HG02870 (cell line): ENCODE data around the gene PID1.

Source experiments
- ATAC-seq: cut with Tn5 transposase; IDR thresholded peaks from one replicate; pipeline ENCODE4 v1.9.1; 2021; ENCODE audit warnings: mild to moderate bottlenecking, moderate library complexity; ENCODE audit not compliant: unreplicated experiment

The PID1 gene, protein sequence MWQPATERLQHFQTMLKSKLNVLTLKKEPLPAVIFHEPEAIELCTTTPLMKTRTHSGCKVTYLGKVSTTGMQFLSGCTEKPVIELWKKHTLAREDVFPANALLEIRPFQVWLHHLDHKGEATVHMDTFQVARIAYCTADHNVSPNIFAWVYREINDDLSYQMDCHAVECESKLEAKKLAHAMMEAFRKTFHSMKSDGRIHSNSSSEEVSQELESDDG

GRCh38 chr2:229270551-229271410 lies at the start of gene PID1:
TSS of gene PID1 (minus strand) at chr2:229271287. CDS start at chr2:229271043, 244 bp downstream.
- ATAC-seq: no peak

DNA sequence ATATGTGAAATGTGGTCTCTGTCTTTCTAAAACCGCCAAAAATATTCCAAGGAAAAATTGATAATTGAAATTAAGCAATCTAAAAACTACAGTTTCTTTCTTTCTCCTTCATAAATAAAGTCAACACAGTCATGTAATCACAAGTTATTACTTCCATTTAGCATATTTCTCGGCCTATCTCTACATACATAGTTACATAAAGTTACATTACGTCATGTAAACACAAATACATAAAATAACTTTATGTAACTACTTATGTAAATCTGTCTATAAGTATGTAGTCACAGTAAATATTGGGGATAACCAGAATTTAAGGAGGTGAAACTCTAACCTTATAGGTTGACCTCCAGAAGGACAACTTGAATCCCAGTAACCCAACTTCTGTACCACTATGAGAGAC lies 48.5 kb upstream of the PID1 start:
- no peak for ATAC-seq

DNA sequence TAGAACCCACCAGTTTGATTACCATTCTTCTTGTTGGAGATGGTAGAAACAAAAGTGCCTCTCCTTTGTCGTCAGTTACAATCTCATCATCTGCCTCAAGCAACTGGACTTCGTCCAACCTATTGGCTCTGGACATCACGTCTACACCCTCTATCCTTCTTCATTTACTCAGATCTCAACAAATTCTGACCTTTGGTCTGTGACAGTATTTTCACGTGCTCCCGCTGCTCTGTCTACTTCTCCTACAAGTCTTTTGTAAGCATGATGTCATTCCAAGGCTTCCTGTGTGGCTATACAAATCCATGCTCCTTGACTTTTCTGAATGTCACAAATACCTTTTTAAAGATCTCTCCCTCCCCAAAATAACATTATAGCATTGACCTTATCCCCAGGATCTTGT lies 43.0 kb upstream of the PID1 start:
- no peak for ATAC-seq

DNA sequence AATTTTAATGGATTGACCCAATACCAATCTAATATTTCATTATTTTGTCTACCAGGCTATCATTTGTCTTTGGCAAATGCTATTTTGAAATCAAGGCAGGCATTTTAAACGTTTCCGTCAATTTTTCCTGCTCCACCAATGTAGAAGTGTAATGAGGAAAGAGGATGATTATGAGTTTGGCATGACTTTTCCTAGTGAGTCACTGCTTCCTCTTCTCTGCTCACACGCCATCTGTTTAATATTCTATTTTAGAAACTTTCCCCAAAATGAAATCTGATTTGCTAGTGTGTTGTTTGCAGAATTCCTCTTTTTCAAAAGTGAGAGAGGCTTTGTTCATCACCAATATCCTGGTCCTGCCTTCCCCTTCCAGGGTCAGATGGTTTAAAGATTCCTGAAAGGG lies 42.5 kb upstream of the PID1 start:
- ATAC-seq: no peak

DNA sequence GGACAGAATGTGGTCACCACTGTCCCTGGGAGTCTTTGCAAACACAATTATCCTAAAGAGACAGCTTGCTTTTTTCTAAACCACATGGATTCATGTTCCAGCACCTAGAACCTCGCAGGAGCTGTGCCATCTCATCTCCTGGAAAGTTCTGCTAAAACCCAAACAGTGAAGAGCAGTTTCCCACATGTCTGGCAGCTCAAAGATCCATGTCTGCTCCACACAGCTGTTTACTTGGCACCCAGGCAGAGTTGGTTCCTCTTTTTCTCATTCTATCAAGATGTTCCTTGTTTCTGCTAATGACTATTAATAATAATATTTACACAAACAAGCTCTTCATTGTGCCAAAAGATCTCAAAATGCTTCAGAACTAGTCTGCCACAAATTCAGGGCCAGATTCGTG lies 30.1 kb upstream of the PID1 start:
- no peak for ATAC-seq

DNA sequence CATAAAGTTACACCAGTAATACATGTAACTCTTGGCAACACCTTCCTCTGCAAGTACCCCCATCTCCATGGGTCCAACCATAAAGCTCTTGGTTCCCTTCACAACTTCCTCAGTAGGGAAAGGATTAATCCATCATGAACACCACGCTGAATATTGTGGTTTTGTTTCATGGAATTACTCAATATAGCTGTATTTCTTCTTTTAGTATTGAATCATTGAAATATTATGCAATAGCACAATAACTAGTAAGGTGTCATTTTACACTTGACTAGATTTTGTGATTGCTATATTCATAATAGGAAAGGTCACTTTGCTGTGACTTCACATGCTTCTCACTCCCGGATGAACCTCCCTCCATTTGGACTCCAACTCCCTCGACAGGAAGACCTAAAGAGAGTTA lies 29.7 kb upstream of the PID1 start:
- ATAC-seq: no peak

- ATAC-seq: no peak
Observed at GRCh38 chr2:229300371-229300770, 29.3 kb upstream of the PID1 start.

- no peak for ATAC-seq
Observed at GRCh38 chr2:229297247-229297646, 26.2 kb upstream of the PID1 start.

GRCh38 chr2:229296536-229296935 lies 25.4 kb upstream of the PID1 start:
- no peak for ATAC-seq

DNA sequence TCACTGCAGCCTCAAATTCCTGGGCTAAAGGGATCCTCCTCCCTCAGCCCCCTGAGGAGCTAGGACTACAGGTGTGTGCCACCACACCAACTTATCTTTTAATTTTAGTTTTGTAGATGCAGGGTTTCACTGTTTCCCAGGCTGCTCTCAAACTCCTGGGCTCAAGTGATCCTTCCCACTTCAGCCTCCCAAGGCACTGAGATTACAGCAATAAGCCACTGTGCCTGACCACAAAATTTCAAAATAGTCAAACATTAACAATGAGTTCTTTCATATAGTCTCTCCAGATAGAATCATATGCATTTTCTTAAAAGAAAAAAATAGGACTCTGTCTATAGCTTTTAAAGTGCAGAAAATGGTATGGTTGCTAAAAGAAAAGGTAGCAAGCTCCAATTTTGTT lies 24.9 kb upstream of the PID1 start:
- ATAC-seq: no peak

GRCh38 chr2:229287823-229288222 lies 16.7 kb upstream of the PID1 start:
- ATAC-seq: no peak

DNA sequence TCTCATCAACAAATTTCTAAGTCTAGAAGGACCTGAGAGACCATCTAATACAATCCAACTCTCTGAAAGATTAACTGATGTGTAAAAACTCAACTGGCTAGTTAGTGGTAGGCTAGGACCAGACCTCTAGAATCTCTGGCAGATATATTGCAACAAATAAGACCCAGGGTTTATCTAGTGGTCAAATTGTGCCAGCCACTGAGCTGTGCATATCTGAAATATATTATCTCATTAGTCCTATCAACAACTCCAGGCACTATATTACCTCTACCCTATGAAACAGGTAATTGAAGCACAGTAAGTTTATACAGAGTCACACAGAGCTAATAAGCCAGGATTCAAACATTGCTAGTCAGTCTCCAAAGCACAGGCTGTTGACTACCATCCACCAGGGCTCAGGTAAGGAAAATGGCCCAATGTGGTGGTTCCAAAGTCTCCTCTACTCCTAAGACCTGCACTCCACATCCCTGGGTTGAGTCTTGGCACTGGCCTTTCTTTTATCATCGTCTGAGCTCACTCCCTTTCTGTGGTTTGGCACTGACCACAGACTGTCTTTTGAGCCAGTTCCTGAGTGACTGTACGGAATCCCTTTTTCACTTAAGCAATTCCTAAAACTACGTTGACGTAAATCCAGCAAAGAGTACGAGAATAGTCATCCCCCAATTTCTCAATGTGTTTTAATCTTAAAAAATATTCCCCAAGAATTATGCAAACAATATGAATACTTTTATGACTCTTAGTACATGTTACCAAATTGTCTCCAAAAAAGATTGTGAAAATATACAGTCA lies 11.9 kb upstream of the PID1 start:
- no peak for ATAC-seq

GRCh38 chr2:229279516-229279915 lies 8.4 kb upstream of the PID1 start:
- no peak for ATAC-seq

DNA sequence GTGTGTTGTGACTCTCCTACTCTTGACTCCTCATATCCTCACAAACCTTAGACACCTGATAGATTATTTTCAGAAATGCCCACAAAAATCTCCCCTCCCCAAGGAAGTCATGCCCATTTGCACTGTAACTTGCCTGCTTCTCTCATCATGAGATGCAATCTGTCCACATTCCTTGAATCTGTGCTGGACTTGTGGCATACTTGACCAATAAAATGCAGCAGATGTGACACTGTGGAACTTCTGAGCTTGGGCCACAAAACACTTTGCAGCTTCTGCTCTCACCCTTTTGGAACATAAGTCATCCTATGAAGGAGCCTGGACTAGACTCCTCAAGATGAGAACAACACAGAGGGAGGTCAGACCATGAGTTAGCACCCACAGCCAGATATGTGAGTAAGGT lies 4.4 kb upstream of the PID1 start:
- ATAC-seq: no peak

- peak; percentile 77 for ATAC-seq
Observed at GRCh38 chr2:229273723-229274338, 2.7 kb upstream of the PID1 start.

DNA sequence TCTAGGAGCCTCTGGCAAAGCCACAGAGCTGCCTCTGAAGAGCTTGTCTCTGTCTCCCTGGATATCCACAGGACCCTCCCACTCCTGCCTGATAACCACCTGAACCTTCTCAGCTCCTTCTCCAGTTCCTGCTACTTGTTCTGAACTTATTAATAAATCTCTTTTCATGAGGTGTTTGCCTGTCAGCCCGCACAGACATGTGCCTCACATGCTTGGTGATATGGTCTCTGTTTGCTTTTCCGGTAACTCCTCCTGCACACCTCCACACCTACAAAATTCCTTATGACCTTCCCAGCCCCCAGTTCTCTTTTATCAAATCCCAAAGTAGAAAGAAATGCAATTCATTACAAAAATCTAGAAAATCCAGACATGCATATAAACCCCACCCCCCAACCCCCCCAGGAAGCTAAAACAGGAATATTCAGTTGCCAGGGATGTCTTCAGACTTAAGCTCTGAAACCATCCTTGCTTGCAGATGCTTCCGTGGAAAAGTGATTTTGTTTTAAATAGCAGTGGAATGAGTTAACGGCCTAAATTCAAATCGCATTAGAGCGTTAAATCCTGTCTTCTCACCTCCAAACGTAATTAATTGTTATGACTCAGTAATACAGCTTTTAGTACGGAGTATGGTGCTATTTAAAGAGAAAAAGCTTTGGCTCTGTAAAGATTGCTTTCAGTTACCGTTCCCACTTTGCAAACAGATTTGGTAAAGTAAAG lies 2.1 kb upstream of the PID1 start:
- ATAC-seq: no peak

DNA sequence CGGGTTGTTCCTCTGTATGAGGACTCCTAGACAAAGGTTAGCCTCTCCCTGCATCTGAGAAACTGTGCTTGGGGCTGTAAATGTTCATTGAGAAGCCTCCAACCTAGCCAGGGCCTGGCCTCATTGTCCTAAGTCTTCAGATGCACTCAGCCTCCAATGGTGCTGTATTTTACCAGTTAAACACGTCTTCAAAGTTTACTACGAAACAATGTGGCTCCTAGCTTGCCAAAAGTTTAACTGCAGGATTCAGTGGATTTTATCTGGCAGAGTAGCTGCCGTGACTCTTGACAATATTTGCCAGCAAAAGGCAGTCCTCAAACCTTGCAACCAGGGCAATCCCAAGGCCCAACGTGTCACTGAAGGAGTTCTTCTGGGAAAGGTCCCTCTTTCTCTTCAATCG lies 1.1 kb downstream of the PID1 start:
- ATAC-seq: no peak

GRCh38 chr2:229269146-229269545 lies 1.9 kb downstream of the PID1 start:
- ATAC-seq: no peak

- ATAC-seq: no peak
Observed at GRCh38 chr2:229268626-229269025, 2.5 kb downstream of the PID1 start.

DNA sequence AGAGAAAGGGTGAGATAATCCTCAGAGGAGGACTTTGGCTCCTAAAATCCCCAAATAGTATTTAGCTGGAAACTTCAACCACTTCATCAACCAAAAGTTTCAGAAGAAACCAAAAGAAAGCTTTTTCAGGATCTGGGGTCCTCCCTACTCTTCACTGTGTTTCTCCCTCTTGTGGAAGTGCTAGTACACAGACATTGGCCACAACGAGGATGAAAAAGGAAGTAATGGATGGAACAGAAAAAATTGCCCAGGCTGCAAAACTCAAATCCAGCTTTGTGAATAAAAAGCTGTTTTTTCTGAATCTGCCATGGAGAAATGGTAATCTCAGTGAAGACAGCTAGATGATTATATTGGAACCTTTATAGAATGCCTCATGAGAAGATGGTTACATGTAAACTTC lies 4.0 kb downstream of the PID1 start:
- ATAC-seq: no peak

DNA sequence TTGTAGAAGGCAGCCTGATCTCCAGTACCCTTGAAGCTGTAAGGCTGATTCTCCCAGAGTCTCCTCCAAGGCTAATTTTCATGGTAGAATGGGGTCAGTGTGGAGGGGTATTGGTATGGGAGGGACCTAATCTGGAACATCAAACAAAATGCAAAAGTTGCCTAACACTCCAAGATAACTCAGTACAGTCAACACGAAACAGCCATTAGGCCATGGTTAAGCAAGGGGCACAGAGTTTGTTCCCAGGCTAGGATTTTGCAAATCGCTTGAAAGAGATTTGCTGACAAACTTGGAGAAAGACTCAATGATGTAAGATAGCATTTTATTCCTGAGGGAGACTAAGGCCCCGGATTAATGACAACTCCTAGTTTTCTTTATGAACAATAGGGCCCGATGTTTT lies 5.4 kb downstream of the PID1 start:
- no peak for ATAC-seq
